Neural crest cell (in vitro differentiated cells): ENCODE results near the gene DCAF5. TPM values are rescaled to one million over a fixed set of nuclear protein-coding genes. Genes with fewer than 3 reads are reported as not detected.

Source experiments
- DNase-seq: peaks from one replicate; pipeline ENCODE4 v3.0.0; 2021; ENCODE audit warnings: low read depth, mixed read lengths, low spot score
- H3K27ac Mint-ChIP-seq: one replicate; pipeline ENCODE4 v1.8.0; 2021; ENCODE audit warnings: mild to moderate bottlenecking, mixed read lengths; ENCODE audit not compliant: unreplicated experiment
- H3K27me3 Mint-ChIP-seq: 2 replicates; pipeline ENCODE4 v1.8.0; 2021; ENCODE audit warnings: low read depth, mild to moderate bottlenecking, mixed read lengths
- H3K36me3 Mint-ChIP-seq: 2 replicates; pipeline ENCODE4 v1.8.0; 2021; ENCODE audit warnings: low read depth, mild to moderate bottlenecking, mixed read lengths
- H3K4me1 Mint-ChIP-seq: 2 replicates; pipeline ENCODE4 v1.8.0; 2021; ENCODE audit warnings: mixed read lengths
- H3K4me3 Mint-ChIP-seq: one replicate; pipeline ENCODE4 v1.8.0; 2021; ENCODE audit warnings: mild to moderate bottlenecking, mixed read lengths
- H3K9me3 Mint-ChIP-seq: 2 replicates; pipeline ENCODE4 v1.8.0; 2021; ENCODE audit warnings: mixed read lengths
- total RNA-seq: library from RNA; stranded (reverse); gene quantifications from 2 replicates; pipeline ENCODE4 v1.2.1, GENCODE V29; 2021
- TF ChIP-seq, protein P1 (sequence below): fragments of 200-600 bp; sonication (generic); conservative IDR thresholded peaks from 2 replicates; pipeline ENCODE4 v1.5.0; 2021; ENCODE audit warnings: antibody characterized with exemption, mild to moderate bottlenecking

DCAF5 gene
- total RNA-seq, 1 donor from 2014 or later: 46.7 TPM

DNA sequence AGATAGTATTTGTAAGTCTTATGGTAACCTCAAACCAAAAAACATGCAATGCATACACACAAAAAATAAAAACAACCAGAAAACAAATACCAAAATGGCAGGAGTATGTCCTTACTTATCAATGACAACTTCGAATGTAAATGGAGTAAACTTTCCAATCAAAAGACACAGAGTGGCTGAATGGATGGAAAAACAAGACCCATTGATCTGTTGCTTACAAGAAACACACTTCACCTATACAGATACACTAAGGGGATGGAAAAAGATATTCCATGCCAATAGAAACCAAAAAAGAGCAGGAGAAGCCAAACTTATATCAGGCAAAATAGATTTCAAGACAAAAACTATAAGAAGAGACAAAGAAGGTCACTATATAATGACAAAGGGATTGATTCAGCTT is 8.7 kb upstream of the DCAF5 start:
- no peak for DNase-seq
- Mint-ChIP-seq H3K36me3 (peaks cover 3% of the 10 kb centered on the region), H3K4me1 (no peaks in the 10 kb centered on the region), H3K27me3 (peaks cover 23% of the 10 kb centered on the region), H3K9me3 (peaks cover 20% of the 10 kb centered on the region), H3K4me3 (no peak overlapping the region), H3K27ac (no peak overlapping the region)
- TF ChIP-seq, protein P1, sequence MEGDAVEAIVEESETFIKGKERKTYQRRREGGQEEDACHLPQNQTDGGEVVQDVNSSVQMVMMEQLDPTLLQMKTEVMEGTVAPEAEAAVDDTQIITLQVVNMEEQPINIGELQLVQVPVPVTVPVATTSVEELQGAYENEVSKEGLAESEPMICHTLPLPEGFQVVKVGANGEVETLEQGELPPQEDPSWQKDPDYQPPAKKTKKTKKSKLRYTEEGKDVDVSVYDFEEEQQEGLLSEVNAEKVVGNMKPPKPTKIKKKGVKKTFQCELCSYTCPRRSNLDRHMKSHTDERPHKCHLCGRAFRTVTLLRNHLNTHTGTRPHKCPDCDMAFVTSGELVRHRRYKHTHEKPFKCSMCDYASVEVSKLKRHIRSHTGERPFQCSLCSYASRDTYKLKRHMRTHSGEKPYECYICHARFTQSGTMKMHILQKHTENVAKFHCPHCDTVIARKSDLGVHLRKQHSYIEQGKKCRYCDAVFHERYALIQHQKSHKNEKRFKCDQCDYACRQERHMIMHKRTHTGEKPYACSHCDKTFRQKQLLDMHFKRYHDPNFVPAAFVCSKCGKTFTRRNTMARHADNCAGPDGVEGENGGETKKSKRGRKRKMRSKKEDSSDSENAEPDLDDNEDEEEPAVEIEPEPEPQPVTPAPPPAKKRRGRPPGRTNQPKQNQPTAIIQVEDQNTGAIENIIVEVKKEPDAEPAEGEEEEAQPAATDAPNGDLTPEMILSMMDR: no peak

DNA sequence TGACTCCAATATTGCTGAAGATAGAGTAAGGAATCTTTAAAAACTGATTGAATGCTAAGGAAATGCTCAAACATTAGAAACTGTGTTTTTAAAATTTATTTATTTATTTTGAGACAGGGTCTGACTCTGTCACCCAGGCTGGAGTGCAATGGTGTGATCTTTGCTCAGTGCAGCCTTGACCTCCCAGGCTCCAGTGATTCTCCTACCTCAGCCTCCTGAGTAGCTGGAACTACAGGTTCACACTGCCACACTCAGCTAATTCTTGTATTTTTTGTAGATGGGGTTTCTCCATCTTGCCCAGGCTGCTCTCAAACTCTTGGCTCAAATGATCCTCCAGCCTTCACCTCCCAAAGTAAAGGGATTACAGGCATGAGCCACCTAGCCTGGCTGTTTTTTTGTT is 3.3 kb upstream of the DCAF5 start:
- peaks cover 17% of the 10 kb centered on the region for H3K4me1 Mint-ChIP-seq
- TF ChIP-seq, protein P1: no peak
- H3K27ac Mint-ChIP-seq: no peak overlapping the region
- DNase-seq: no peak
- peaks cover 6% of the 10 kb centered on the region for H3K27me3 Mint-ChIP-seq
- no peaks in the 10 kb centered on the region for H3K9me3 Mint-ChIP-seq
- H3K36me3 Mint-ChIP-seq: no peaks in the 10 kb centered on the region
- H3K4me3 Mint-ChIP-seq: peak overlapping the region; percentile 31

DNA sequence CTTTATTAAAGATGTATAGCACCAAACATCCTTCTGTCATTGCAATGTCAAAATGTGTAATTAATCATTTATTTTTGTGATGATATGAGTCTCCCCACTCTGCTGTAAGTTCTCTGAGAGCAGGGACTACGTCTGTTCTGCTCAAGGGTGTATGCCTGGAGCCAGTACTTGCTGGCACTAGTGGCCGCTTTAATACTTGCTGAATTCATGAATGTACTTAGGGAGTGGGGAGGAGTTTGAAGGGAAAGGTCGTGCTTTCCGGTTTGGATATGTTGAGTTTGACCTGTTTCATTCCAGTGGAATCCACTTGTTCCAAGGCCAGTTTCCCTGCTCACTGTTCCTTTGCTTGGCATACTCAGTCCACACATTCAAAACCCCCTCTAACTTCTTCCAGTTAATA is 1.9 kb upstream of the DCAF5 start:
- Mint-ChIP-seq H3K4me1 (peaks cover 29% of the 10 kb centered on the region), H3K9me3 (no peaks in the 10 kb centered on the region), H3K27ac (no peak overlapping the region), H3K27me3 (peaks cover 6% of the 10 kb centered on the region), H3K36me3 (no peaks in the 10 kb centered on the region), H3K4me3 (peak overlapping the region; percentile 88)
- TF ChIP-seq, protein P1: no peak
- DNase-seq: peak; percentile 5

DNA sequence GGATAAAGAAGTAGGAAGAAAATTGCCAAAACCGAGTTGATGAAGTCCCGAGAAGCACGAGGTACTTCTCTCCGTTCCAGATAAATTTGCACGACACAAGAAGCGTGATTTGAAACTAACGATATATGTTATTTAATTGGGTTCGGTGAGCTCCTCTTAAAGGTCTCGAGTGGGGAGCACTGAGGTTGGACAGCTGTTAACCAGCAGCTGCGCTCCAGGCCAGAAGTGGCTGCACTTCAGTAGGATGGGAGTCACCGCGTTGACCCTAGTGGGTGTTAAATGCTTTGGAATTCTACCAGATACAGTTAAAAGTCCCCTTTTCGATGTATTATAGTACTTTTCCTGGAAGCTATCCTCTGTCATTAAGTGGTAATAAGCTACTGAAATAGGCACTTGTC is 953 bp upstream of the DCAF5 start:
- peak; percentile 8 for DNase-seq
- Mint-ChIP-seq H3K9me3 (no peaks in the 10 kb centered on the region), H3K27me3 (no peaks in the 10 kb centered on the region), H3K36me3 (peaks cover under 1% of the 10 kb centered on the region), H3K4me1 (peaks cover 29% of the 10 kb centered on the region), H3K27ac (peak overlapping the region; percentile 48), H3K4me3 (peak overlapping the region; percentile 91)
- TF ChIP-seq, protein P1: no peak

DNA sequence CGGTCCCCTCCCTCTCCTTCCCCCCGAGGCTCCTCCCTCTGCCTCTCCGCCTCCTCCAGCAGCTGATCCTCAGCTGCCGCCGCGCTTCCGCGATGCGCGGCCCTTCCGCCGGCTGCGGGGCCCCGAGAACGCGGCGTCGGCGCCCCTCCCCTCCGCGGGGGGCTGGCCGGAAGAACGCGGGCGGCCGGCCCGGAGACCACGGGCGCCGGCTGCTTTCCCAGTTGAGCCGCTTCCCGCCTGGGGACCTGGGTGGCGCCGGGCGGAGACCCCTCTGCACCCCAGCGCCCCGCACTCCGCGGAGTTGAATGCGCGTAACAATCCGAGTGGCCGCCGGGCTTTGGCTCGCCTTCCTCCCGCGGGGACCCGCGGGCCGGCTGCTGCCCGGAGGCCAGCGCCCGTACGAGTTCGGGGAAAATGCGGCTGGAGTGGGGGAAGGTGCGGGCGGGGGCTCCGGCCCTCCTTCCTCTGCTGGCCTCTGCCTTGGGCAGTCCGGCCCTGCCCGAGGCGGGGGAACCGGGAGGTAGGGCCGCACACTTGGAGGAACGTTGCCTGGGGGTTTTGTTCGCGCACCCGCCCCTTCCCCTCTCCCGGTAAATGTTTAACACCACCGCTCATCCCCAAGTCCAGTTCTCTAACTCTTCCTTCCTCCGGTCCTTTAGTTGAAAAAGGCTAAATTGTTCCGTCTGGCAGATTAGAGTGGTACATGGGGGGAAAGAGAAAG is 393 bp upstream of the DCAF5 start:
- TF ChIP-seq, protein P1: no peak
- H3K36me3 Mint-ChIP-seq: peaks cover 5% of the 10 kb centered on the region
- no peaks in the 10 kb centered on the region for H3K27me3 Mint-ChIP-seq
- H3K4me3 Mint-ChIP-seq: peak overlapping the region; percentile 97
- no peaks in the 10 kb centered on the region for H3K9me3 Mint-ChIP-seq
- peaks cover 29% of the 10 kb centered on the region for H3K4me1 Mint-ChIP-seq
- H3K27ac Mint-ChIP-seq: peak overlapping the region; percentile 48
- peak; percentile 79 for DNase-seq
